ENCODE data around the gene ANKRD18B.
A peak's percentile ranks its signal among the peaks of the same experiment; 100 is the strongest.
"Not testable (repeated sequence)": the region's sequence is repeated elsewhere in the genome, so short reads cannot be mapped to it uniquely, and the experiment has no call there.

The ANKRD18B gene

GRCh38 chr9:33523397-33524305 lies at the start of gene ANKRD18B:
Gene ANKRD18B, plus strand, starts transcription at chr9:33524251. Its CDS starts 239 bp downstream, at chr9:33524490.
- peak within 1 kb of the TSS; percentile 51 for H3K4me3 ChIP-seq (ENCODE audit: low read length)
- H3K27me3 ChIP-seq (ENCODE audit: control insufficient read depth, insufficient read depth, low read length): not testable (repeated sequence)

GRCh38 chr9:33475357-33475756 lies 48.7 kb upstream of the ANKRD18B start:
- H3K36me3 ChIP-seq (ENCODE audit: control insufficient read depth, insufficient read depth, low read length): peaks cover 3% of the 10 kb centered on the region
- no peak overlapping the region for H3K27ac ChIP-seq (ENCODE audit: low read depth, low read length)
- H3K4me3 ChIP-seq (ENCODE audit: low read length): no peak overlapping the region
- no peaks in the 10 kb centered on the region for H3K27me3 ChIP-seq (ENCODE audit: control insufficient read depth, insufficient read depth, low read length)
- H3K9ac ChIP-seq (ENCODE audit: low read length): no peak overlapping the region
- H3K4me1 ChIP-seq (ENCODE audit: control insufficient read depth, insufficient read depth, low read length): peaks cover 7% of the 10 kb centered on the region

More at GRCh38 chr9:33523397-33524305, at the start of gene ANKRD18B:
- not testable (repeated sequence) for H3K4me1 ChIP-seq (ENCODE audit: control insufficient read depth, insufficient read depth, low read length); H3K9ac ChIP-seq (ENCODE audit: low read length); H3K36me3 ChIP-seq (ENCODE audit: control insufficient read depth, insufficient read depth, low read length); H3K27ac ChIP-seq (ENCODE audit: low read depth, low read length)

- peaks cover 3% of the 10 kb centered on the region for H3K36me3 ChIP-seq (ENCODE audit: control insufficient read depth, insufficient read depth, low read length)
- no peak overlapping the region for H3K27ac ChIP-seq (ENCODE audit: low read depth, low read length)
- H3K4me3 ChIP-seq (ENCODE audit: low read length): no peak overlapping the region
- H3K9ac ChIP-seq (ENCODE audit: low read length): no peak overlapping the region
- H3K27me3 ChIP-seq (ENCODE audit: control insufficient read depth, insufficient read depth, low read length): no peaks in the 10 kb centered on the region
- H3K4me1 ChIP-seq (ENCODE audit: control insufficient read depth, insufficient read depth, low read length): peaks cover 7% of the 10 kb centered on the region
Measured at GRCh38 chr9:33476503-33476902, 47.5 kb upstream of the ANKRD18B start.

DNA sequence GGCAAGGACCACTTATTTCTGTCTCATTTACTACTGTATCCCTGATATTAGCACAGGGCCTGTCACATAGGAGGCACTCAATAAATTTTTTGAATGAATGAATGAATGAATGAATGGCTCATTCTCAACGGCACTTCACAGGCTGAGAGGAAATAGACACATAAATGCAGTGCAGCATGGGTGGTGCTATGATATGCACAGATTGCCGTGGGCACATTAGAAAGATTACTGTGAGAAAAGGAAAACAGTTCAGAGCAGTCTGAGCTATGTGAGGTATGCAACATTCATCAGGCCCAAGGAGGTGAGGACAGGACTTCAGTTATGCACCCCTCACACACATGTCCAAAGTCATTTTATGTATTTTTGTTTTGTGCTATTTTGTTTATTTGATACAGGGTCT lies 43.9 kb upstream of the ANKRD18B start:
- H3K4me1 ChIP-seq (ENCODE audit: control insufficient read depth, insufficient read depth, low read length): no peaks in the 10 kb centered on the region

DNA sequence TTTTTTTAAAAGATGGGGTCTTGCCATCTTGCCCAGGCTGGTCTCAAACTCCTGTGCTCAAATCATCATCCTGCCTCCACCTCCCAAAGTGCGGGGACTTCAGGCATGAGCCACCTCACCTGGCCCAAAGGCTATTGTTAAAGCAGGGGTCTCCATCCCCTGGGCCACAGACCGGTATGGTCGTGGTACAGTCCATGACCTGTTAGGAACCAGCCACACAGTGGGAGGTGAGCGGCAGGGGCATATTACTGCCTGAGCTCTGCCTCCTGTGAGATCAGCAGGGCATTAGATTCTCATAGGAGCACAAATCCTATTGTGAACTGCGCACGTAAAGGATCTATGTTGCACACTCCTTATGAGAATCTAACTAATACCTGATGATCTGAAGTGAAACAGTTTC lies 43.1 kb upstream of the ANKRD18B start:
- Histone ChIP-seq H3K9ac (ENCODE audit: low read length) (no peak overlapping the region), H3K36me3 (ENCODE audit: control insufficient read depth, insufficient read depth, low read length) (no peaks in the 10 kb centered on the region), H3K4me1 (ENCODE audit: control insufficient read depth, insufficient read depth, low read length) (no peaks in the 10 kb centered on the region), H3K4me3 (ENCODE audit: low read length) (no peak overlapping the region), H3K27ac (ENCODE audit: low read depth, low read length) (no peak overlapping the region), H3K27me3 (ENCODE audit: control insufficient read depth, insufficient read depth, low read length) (no peaks in the 10 kb centered on the region)

More for the DNA sequence above, 43.9 kb upstream of the ANKRD18B start:
- Histone ChIP-seq H3K27me3 (ENCODE audit: control insufficient read depth, insufficient read depth, low read length) (no peaks in the 10 kb centered on the region), H3K27ac (ENCODE audit: low read depth, low read length) (no peak overlapping the region), H3K4me3 (ENCODE audit: low read length) (no peak overlapping the region), H3K9ac (ENCODE audit: low read length) (no peak overlapping the region), H3K36me3 (ENCODE audit: control insufficient read depth, insufficient read depth, low read length) (no peaks in the 10 kb centered on the region)

DNA sequence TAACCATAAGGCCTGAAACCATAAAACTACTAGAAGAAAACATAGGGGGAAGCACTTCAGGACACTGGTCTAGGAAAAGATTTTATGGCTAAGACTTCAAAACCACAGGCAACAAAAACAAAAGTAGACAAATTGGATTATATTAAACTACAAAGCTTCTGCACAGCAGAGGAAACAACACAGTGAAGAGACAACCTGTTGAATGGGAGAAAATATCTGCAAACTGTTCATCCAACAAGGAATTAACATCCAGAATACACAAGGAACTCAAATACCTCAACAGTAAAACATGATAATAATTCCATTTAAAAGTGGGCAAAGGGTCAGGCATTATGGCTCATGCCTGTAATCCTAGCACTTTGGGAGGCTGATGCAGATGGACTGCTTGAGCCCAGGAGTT lies 38.7 kb upstream of the ANKRD18B start:
- H3K4me3 ChIP-seq (ENCODE audit: low read length); H3K9ac ChIP-seq (ENCODE audit: low read length); H3K27ac ChIP-seq (ENCODE audit: low read depth, low read length); H3K4me1 ChIP-seq (ENCODE audit: control insufficient read depth, insufficient read depth, low read length); H3K27me3 ChIP-seq (ENCODE audit: control insufficient read depth, insufficient read depth, low read length); H3K36me3 ChIP-seq (ENCODE audit: control insufficient read depth, insufficient read depth, low read length): not testable (repeated sequence)

DNA sequence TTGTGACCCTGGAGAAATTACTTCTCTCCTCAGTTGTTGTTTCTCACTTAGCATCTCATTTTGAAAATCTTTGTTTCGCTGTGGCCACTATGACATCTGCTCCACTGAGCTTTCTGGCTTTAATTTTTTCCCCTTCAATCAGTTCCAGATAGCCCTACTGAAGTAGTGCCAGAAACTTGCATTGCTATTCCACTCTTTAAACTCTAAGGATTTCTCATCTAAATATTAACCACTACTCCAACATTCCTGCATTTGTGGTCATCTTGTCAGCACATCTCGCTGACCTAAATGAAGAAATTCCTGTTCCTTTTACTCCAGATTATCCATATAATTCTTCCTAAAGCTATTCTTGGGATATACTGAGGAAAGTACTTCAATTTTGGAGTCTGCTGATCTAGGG lies 35.0 kb upstream of the ANKRD18B start:
- Histone ChIP-seq H3K4me1 (ENCODE audit: control insufficient read depth, insufficient read depth, low read length) (no peaks in the 10 kb centered on the region), H3K4me3 (ENCODE audit: low read length) (no peak overlapping the region), H3K36me3 (ENCODE audit: control insufficient read depth, insufficient read depth, low read length) (no peaks in the 10 kb centered on the region), H3K9ac (ENCODE audit: low read length) (no peak overlapping the region), H3K27ac (ENCODE audit: low read depth, low read length) (no peak overlapping the region), H3K27me3 (ENCODE audit: control insufficient read depth, insufficient read depth, low read length) (no peaks in the 10 kb centered on the region)

- H3K4me3 ChIP-seq (ENCODE audit: low read length); H3K4me1 ChIP-seq (ENCODE audit: control insufficient read depth, insufficient read depth, low read length); H3K27ac ChIP-seq (ENCODE audit: low read depth, low read length); H3K36me3 ChIP-seq (ENCODE audit: control insufficient read depth, insufficient read depth, low read length); H3K27me3 ChIP-seq (ENCODE audit: control insufficient read depth, insufficient read depth, low read length); H3K9ac ChIP-seq (ENCODE audit: low read length): not testable (repeated sequence)
Measured at GRCh38 chr9:33493819-33494218, 30.2 kb upstream of the ANKRD18B start.

DNA sequence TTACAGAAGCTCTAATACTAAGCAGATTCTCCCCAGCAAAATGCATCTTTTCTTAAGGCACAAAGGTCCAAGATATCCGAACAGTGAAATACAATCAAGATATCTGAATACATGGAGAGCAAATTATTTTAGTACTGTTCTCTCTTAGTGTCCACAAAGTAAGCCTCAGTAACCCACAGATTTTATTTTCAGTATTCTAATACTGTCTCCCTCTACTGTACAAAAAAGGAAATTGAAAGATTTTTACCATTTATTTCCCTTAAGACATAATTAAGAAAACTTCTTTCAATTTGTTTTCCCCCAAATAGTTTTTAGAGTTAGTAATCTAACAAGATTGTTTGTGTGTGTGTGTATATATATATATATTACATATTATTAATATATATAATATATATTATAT lies 25.7 kb upstream of the ANKRD18B start:
- Histone ChIP-seq H3K27ac (ENCODE audit: low read depth, low read length) (no peak overlapping the region), H3K36me3 (ENCODE audit: control insufficient read depth, insufficient read depth, low read length) (no peaks in the 10 kb centered on the region), H3K4me1 (ENCODE audit: control insufficient read depth, insufficient read depth, low read length) (no peaks in the 10 kb centered on the region), H3K4me3 (ENCODE audit: low read length) (no peak overlapping the region), H3K9ac (ENCODE audit: low read length) (no peak overlapping the region), H3K27me3 (ENCODE audit: control insufficient read depth, insufficient read depth, low read length) (no peaks in the 10 kb centered on the region)

DNA sequence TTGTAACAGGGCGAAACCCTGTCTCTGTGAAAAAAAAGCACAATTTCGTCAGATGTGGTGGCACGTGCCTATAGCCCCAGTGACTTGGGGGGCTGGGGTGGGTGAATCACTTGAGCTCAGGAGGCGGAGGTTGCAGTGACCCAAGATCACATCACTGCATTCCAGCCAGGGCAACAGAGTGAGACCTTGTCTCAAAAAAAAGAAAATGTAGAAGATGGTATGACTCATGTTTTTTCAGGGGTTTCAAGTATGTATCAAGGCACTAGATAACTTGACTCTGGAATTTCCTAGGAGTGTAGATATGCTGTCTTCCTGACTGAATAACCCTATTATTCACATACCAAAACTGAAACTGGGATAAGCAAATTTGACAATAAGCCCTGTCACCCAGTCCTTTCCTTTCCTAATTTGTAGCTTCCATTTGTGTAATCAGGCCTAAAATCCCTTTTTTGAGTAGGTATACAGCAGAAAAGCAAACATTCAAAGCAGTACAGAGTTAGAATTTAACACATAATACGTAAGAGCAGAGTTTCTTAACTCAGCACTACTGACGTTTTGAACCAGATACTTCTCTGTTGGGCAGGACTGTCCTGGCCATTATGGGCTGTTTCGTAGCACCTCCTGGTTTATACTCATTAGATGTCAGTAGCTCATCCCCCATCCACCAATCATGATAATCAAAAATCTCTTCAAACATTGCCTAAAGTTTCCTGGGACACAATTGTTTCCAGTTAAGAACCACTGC lies 17.3 kb upstream of the ANKRD18B start:
- no peaks in the 10 kb centered on the region for H3K4me1 ChIP-seq (ENCODE audit: control insufficient read depth, insufficient read depth, low read length)
- no peak overlapping the region for H3K9ac ChIP-seq (ENCODE audit: low read length)
- H3K27ac ChIP-seq (ENCODE audit: low read depth, low read length): no peak overlapping the region

DNA sequence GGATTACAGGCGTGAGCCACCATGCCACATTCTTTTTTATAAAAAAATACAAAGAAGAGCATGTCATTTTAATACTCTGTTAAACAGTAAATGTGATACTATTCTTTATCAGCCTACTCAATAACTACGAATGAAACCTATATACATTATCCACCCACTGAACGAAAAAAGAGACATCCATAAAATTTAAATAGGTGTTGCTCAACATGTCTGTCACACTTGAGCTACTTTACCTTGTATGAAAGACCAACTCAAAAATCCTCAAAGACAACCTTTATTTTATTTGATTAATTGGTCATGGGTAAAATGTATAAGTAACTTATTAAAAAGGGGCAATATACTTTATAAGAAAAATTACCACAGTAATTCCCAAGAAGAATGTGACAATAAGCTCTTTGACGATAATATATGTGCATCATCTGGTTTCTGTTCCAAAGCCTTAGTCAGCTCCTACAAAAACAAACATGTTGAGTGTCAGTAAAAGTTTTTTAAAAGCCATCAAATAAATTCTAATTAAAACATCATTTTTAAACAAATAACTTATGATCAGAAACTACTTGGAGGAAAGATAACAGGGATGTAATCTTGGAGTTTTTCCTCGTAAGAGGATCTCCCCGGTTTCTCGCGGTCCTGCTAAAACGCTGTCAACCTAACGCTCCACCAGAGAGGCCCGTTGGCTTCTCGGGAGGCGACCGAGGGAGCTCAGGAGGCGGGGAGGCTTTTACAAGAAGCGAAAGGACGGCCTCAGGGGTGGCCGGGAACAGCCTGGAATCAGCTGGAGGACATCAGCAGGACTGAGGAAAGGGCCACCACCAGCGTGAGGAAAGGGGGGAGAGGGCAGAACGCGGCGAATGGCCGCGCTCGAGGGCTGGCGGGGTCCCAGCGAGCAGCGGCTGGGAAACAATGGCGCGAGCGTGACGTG lies 13.5 kb upstream of the ANKRD18B start:
- no peaks in the 10 kb centered on the region for H3K27me3 ChIP-seq (ENCODE audit: control insufficient read depth, insufficient read depth, low read length)
- peak overlapping the region; percentile 90 for H3K27ac ChIP-seq (ENCODE audit: low read depth, low read length)
- H3K9ac ChIP-seq (ENCODE audit: low read length): peak overlapping the region; percentile 88
- peak overlapping the region; percentile 86 for H3K4me3 ChIP-seq (ENCODE audit: low read length)
- H3K36me3 ChIP-seq (ENCODE audit: control insufficient read depth, insufficient read depth, low read length): no peaks in the 10 kb centered on the region
- no peaks in the 10 kb centered on the region for H3K4me1 ChIP-seq (ENCODE audit: control insufficient read depth, insufficient read depth, low read length)

More for the DNA sequence above, 17.3 kb upstream of the ANKRD18B start:
- H3K27me3 ChIP-seq (ENCODE audit: control insufficient read depth, insufficient read depth, low read length): no peaks in the 10 kb centered on the region
- no peak overlapping the region for H3K4me3 ChIP-seq (ENCODE audit: low read length)
- no peaks in the 10 kb centered on the region for H3K36me3 ChIP-seq (ENCODE audit: control insufficient read depth, insufficient read depth, low read length)

GRCh38 chr9:33511184-33511517 lies 12.9 kb upstream of the ANKRD18B start:
- H3K9ac ChIP-seq (ENCODE audit: low read length): peak overlapping the region; percentile 88
- H3K4me1 ChIP-seq (ENCODE audit: control insufficient read depth, insufficient read depth, low read length); H3K36me3 ChIP-seq (ENCODE audit: control insufficient read depth, insufficient read depth, low read length): not testable (repeated sequence)

More at GRCh38 chr9:33511184-33511517, 12.9 kb upstream of the ANKRD18B start:
- not testable (repeated sequence) for H3K27me3 ChIP-seq (ENCODE audit: control insufficient read depth, insufficient read depth, low read length)
- peak overlapping the region; percentile 86 for H3K4me3 ChIP-seq (ENCODE audit: low read length)
- peak overlapping the region; percentile 90 for H3K27ac ChIP-seq (ENCODE audit: low read depth, low read length)
